NCI-H1105 treated with DMSO at 0.1 percent for 48 hours (cell line): ENCODE measurements around the gene C11orf87.

Source experiments
- DNase-seq: peaks from one replicate; lab custom pipeline; 2025; lab: John Stamatoyannopoulos, UW

C11orf87 gene

GRCh38 chr11:109443052-109443451, 21.1 kb downstream of the C11orf87 start:
- no peak for DNase-seq

GRCh38 chr11:109454857-109455256, 32.9 kb downstream of the C11orf87 start:
- no peak for DNase-seq
